ENCODE measurements around the gene ZBED4.
"Not testable (repeated sequence)": the region's sequence is repeated elsewhere in the genome, so short reads cannot be mapped to it uniquely, and the experiment has no call there.

GRCh38 chr22:49852568-49852897 is 1.1 kb upstream of the ZBED4 start:
- TF ChIP-seq CTCF, POLR2A (IDR thresholded peaks at IDR 0.05): not testable (repeated sequence)

Measured in right lobe of liver (tissue), 4 donors.